PFSK-1 (cell line): ENCODE data around the gene NTSR2.

Source experiments
- FOXP2 ChIP-seq: optimal IDR thresholded peaks from 2 replicates; pipeline ENCODE3; 2011; ENCODE audit warnings: borderline replicate concordance, control low read depth, inconsistent platforms; ENCODE audit not compliant: insufficient read depth; ENCODE audit errors: extremely low read length, extremely low read depth
- POLR2AphosphoS5 ChIP-seq: IDR thresholded peaks from 2 replicates; pipeline ENCODE4 v1.6.1; 2012; ENCODE audit warnings: low read depth, mild to moderate bottlenecking, control low read depth, low read length, moderate library complexity
- SIN3A ChIP-seq: IDR thresholded peaks from 2 replicates; pipeline ENCODE4 v1.6.1; 2012; ENCODE audit warnings: mild to moderate bottlenecking, low read length, moderate library complexity, borderline replicate concordance; ENCODE audit not compliant: insufficient read depth
- TAF1 ChIP-seq: IDR thresholded peaks from 2 replicates; pipeline ENCODE4 v1.6.1; 2012; ENCODE audit warnings: low read length, control low read depth, borderline replicate concordance; ENCODE audit not compliant: insufficient read depth
- TF ChIP-seq, protein P1 (sequence below), 2 experiments: IDR thresholded peaks; 2 replicates each; pipeline versions ENCODE4 v1.6.1 to v1.8.0; 2011 to 2012; ENCODE audit warnings: low read depth in 2 of 2, low read length in 2 of 2, control low read depth in 1 of 2, inconsistent platforms in 1 of 2, mild to moderate bottlenecking in 1 of 2, moderate library complexity in 1 of 2; ENCODE audit not compliant: insufficient read depth in 1 of 2

The NTSR2 gene

DNA sequence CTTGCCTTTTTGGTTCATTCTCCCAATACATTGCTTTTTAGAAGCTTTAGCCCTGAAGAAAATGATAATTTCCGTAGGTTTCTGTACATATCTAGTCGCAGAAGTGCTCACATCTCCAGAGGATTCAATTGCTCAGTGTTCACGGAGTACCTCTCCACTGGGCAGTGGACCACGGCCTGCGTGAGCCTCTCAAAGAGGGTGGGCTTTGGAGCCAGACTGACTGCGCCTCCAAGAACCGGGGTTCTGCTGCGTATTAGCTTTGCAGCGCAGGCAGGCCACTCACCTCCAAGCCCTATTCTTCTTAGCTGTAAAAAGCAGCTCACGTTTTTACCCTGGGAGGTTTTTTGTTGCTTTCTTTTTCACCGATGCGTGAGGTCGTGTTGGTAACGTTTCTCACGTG lies 35.4 kb downstream of the NTSR2 start:
- no peak for TF ChIP-seq TAF1

DNA sequence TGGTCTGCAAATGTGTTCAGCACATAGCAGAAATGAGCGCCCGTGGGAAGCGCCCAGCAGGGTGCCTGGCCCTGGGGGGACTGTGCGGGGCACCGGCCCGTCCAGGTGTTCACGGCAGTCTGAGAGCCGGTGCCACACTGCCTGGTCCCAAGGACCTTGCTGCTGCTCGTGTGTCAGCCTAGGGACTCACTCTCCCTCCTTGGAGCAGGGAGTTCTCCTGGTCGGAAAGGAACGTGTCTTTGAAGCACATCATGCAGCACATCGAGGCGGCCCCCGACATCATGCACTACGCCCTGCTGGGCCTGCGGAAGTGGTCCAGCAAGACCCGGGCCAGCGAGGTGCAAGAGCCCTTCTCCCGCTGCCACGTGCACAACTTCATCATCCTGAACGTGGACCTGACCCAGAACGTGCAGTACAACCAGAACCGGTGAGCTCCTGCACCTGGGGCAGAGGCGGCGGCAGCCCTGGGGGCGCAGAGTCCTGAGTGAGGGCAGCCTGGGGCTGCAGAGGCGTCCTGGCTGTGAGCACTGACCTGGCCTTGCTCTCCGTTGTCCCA lies 36.0 kb downstream of the NTSR2 start:
- TF ChIP-seq, protein P1, sequence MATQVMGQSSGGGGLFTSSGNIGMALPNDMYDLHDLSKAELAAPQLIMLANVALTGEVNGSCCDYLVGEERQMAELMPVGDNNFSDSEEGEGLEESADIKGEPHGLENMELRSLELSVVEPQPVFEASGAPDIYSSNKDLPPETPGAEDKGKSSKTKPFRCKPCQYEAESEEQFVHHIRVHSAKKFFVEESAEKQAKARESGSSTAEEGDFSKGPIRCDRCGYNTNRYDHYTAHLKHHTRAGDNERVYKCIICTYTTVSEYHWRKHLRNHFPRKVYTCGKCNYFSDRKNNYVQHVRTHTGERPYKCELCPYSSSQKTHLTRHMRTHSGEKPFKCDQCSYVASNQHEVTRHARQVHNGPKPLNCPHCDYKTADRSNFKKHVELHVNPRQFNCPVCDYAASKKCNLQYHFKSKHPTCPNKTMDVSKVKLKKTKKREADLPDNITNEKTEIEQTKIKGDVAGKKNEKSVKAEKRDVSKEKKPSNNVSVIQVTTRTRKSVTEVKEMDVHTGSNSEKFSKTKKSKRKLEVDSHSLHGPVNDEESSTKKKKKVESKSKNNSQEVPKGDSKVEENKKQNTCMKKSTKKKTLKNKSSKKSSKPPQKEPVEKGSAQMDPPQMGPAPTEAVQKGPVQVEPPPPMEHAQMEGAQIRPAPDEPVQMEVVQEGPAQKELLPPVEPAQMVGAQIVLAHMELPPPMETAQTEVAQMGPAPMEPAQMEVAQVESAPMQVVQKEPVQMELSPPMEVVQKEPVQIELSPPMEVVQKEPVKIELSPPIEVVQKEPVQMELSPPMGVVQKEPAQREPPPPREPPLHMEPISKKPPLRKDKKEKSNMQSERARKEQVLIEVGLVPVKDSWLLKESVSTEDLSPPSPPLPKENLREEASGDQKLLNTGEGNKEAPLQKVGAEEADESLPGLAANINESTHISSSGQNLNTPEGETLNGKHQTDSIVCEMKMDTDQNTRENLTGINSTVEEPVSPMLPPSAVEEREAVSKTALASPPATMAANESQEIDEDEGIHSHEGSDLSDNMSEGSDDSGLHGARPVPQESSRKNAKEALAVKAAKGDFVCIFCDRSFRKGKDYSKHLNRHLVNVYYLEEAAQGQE (IDR thresholded peaks at IDR 0.05; ENCODE audit: insufficient read depth in 1 of 2, low read depth in 2 of 2, low read length in 2 of 2), result no peak
- TF ChIP-seq SIN3A, result no peak
- TF ChIP-seq TAF1, result no peak
- TF ChIP-seq POLR2AphosphoS5, result no peak
- no peak for TF ChIP-seq FOXP2

DNA sequence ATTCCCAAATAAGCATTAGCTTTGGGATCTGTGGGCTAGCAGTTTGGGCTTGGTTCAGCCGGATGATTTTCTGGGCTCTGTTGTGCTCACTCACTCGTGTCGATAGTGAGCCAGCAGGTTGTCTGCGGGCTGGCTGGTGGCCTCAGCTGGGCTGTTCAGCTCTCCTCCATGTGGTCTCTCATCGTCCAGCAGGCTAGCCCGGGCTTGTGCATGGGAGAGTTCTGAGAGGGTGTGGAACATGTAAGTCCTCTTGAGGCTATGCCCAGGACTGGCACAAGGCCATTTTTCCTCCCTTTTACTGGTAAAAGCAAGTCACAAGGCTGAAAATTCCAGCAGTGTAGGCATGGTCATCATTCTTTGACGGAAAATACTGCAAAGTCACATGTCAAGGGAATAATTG lies 38.5 kb downstream of the NTSR2 start:
- TF ChIP-seq SIN3A (no peak), POLR2AphosphoS5 (no peak), TAF1 (no peak), FOXP2 (no peak)
- TF ChIP-seq, protein P1 (IDR thresholded peaks at IDR 0.05; ENCODE audit: insufficient read depth in 1 of 2, low read depth in 2 of 2, low read length in 2 of 2), result no peak

DNA sequence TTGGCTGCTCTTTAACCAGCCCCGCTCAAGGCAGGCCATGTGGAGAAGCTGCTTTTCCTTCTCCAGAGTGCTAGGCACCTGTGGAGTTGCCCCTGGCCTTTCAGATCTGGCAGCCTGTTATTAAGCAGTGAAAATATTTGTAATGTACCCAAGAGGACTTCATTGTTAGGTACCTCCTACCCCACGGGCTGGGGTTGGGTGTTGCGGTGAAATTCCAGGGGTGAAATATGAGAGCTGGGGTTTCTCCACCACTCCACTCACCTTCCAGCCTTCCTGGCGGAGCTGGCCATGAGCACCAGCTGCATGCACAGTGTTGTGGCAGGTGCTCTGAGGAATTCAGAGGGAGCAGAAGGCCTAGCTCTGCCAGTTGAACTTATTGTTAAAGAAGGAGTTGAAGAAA lies 39.1 kb downstream of the NTSR2 start:
- TF ChIP-seq TAF1, result no peak
- TF ChIP-seq, protein P1 (IDR thresholded peaks at IDR 0.05; ENCODE audit: insufficient read depth in 1 of 2, low read depth in 2 of 2, low read length in 2 of 2), result no peak

DNA sequence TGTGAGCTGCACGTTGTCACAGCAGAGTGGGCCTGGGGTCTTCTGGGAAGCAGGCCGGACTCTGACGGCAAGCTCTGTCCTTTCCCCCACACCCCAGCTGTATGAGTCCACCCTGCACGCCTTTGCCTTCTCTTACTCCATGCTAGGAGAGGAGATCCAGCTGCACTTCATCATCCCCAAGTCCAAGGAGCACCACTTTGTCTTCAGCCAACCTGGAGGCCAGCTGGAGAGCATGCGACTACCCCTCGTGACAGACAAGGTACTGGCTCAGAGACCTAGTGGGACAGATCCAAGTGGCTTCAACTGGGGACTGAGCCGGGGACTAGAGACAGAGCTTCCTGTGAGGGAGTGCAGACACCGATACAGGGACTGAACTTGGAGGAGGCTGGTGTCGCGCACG lies 40.1 kb downstream of the NTSR2 start:
- no peak for TF ChIP-seq TAF1
- TF ChIP-seq, protein P1 (IDR thresholded peaks at IDR 0.05; ENCODE audit: insufficient read depth in 1 of 2, low read depth in 2 of 2, low read length in 2 of 2), result no peak
- no peak for TF ChIP-seq POLR2AphosphoS5
- TF ChIP-seq SIN3A, result no peak
- TF ChIP-seq FOXP2, result no peak

DNA sequence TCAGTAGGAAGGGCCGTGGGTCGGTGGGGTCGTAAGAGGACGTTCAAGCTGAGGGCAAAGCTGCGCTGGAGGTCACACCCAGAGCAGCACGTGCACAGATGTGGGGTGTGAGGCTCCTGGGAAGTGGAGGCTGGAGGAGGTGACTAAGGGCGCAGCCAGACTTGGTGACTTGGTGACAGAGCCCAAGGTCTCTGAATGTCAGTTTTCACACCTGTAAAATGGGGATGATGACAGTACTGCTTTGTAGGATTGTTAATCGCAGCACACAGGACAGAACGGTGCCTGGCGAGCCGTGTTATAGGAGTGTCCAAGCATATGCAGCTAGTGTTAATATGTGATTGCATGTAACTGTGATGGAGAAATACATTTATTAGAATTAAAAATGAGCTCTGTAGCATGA lies 40.8 kb downstream of the NTSR2 start:
- no peak for TF ChIP-seq FOXP2
- no peak for TF ChIP-seq TAF1
- no peak for TF ChIP-seq SIN3A
- TF ChIP-seq POLR2AphosphoS5, result no peak
- TF ChIP-seq, protein P1 (IDR thresholded peaks at IDR 0.05; ENCODE audit: insufficient read depth in 1 of 2, low read depth in 2 of 2, low read length in 2 of 2), result no peak
